ENCODE measurements around the gene PNMA1. TPM values are rescaled to one million over a fixed set of nuclear protein-coding genes. Genes with fewer than 3 reads are reported as not detected.

Gene PNMA1
- total RNA-seq, 2 donors from 2014 or later = 42.0 to 53.7 TPM

DNA sequence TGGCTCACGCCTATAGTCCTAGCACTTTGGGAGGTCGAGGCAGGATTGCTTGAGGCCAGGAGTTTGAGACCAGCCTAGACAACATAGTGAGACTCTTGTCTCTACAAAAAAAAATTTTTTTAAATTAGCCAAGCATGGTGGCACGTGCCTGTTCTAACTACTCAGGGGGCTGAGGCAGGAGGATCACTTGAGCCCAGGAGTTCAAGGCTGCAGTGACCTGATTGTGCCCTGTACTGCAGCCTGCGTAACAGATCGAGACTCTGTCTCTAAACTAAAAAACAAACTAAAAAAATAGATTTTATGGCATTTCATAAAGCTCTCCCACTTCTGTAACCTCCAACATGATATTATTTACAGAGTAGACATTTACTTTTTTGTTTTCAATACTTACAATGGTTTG is 29.6 kb downstream of the PNMA1 start:
- H3K4me3 Mint-ChIP-seq = no peak overlapping the region
- no peaks in the 10 kb centered on the region for H3K9me3 ChIP-seq (ENCODE audit: control insufficient read depth, low read length, poor library complexity, severe bottlenecking)
- H3K36me3 Mint-ChIP-seq (ENCODE audit: low read depth) = peaks cover 2% of the 10 kb centered on the region
- DNase-seq (no peak), ATAC-seq (no peak)
- no peaks in the 10 kb centered on the region for H3K27me3 Mint-ChIP-seq
- H3K4me1 Mint-ChIP-seq = no peaks in the 10 kb centered on the region
- H3K27ac Mint-ChIP-seq = no peak overlapping the region

DNA sequence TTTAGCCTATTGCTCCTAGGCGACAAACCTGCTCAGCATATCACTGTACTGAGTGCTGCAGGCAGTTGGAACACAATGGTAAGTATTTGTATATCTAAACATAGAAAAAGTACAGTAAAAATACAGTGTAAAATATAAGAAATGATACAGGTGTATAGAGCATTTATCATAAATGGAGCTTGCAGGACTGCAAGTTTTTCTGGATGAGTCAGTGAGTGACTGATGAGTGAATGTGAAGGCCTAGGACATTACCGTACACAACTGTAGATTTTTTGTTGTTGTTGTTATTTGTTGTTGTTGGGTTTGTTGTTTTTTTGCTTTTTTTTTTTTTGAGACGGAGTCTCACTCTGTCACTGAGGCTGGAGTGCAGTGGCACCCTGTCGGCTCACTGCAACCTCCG is 33.4 kb downstream of the PNMA1 start:
- Mint-ChIP-seq H3K27me3 (no peaks in the 10 kb centered on the region), H3K4me3 (no peak overlapping the region), H3K4me1 (peaks cover 2% of the 10 kb centered on the region), H3K36me3 (ENCODE audit: low read depth) (peaks cover 2% of the 10 kb centered on the region), H3K27ac (no peak overlapping the region)
- ATAC-seq (no peak), DNase-seq (no peak)
- H3K9me3 ChIP-seq (ENCODE audit: control insufficient read depth, low read length, poor library complexity, severe bottlenecking) = no peaks in the 10 kb centered on the region

DNA sequence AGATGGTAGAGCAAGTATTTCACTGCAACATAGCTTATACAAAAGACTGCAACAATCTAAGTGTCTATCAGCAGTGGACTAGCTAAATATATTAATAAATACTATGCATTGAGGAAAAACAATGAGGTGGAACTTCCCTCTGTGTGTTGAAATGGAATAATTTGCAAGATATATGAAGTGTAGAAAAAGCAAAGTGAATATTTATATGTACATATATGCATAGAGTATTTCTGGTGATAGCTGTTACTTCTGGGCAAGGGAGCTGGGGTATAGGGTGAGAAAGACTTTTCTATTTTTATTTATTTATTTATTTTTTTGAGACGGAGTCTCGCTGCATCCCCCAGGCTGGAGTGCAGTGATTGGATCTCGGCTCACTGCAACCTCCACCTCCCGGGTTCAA is 35.5 kb downstream of the PNMA1 start:
- Mint-ChIP-seq H3K4me3 (no peak overlapping the region), H3K36me3 (ENCODE audit: low read depth) (no peaks in the 10 kb centered on the region), H3K27me3 (no peaks in the 10 kb centered on the region), H3K4me1 (peaks cover 2% of the 10 kb centered on the region), H3K27ac (no peak overlapping the region)
- H3K9me3 ChIP-seq (ENCODE audit: control insufficient read depth, low read length, poor library complexity, severe bottlenecking) = no peaks in the 10 kb centered on the region
- ATAC-seq (no peak), DNase-seq (no peak)

- H3K4me3 Mint-ChIP-seq = no peak overlapping the region
- peaks cover 2% of the 10 kb centered on the region for H3K4me1 Mint-ChIP-seq
- no peaks in the 10 kb centered on the region for H3K27me3 Mint-ChIP-seq
- no peak for DNase-seq
- no peaks in the 10 kb centered on the region for H3K36me3 Mint-ChIP-seq (ENCODE audit: low read depth)
- no peak for ATAC-seq
- H3K27ac Mint-ChIP-seq = no peak overlapping the region
- H3K9me3 ChIP-seq (ENCODE audit: control insufficient read depth, low read length, poor library complexity, severe bottlenecking) = no peaks in the 10 kb centered on the region
These were observed 39.2 kb downstream of the PNMA1 start for GRCh38 chr14:73674986-73675385.

GRCh38 chr14:73667854-73668253 is 46.3 kb downstream of the PNMA1 start:
- no peak for DNase-seq
- Mint-ChIP-seq H3K4me1 (peaks cover 2% of the 10 kb centered on the region), H3K27me3 (no peaks in the 10 kb centered on the region), H3K36me3 (ENCODE audit: low read depth) (peaks cover 6% of the 10 kb centered on the region), H3K27ac (no peak overlapping the region), H3K4me3 (no peak overlapping the region)
- no peak for ATAC-seq
- H3K9me3 ChIP-seq (ENCODE audit: control insufficient read depth, low read length, poor library complexity, severe bottlenecking) = no peaks in the 10 kb centered on the region

DNA sequence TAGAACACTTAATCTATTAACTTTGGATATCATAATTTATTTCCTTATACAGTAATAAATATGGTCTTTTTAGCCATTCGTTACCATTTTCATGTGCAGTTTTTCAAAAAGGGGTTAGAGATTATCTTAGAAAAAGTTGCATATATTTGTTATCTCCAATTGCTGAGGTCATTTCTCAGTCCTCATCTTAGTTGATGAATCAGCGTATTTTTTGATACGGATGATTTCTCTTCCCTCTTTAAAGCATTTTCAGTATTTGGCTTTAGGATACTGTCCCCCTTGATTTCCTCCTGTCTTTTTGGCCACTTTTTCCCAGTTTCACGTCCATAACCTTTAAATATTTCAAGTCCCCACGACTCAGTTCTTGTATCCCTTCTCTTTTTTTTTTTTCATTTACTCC is 47.6 kb downstream of the PNMA1 start:
- ATAC-seq = no peak
- Mint-ChIP-seq H3K4me3 (no peak overlapping the region), H3K36me3 (ENCODE audit: low read depth) (peaks cover 11% of the 10 kb centered on the region), H3K27ac (no peak overlapping the region), H3K4me1 (peaks cover 4% of the 10 kb centered on the region), H3K27me3 (no peaks in the 10 kb centered on the region)
- no peaks in the 10 kb centered on the region for H3K9me3 ChIP-seq (ENCODE audit: control insufficient read depth, low read length, poor library complexity, severe bottlenecking)
- no peak for DNase-seq

DNA sequence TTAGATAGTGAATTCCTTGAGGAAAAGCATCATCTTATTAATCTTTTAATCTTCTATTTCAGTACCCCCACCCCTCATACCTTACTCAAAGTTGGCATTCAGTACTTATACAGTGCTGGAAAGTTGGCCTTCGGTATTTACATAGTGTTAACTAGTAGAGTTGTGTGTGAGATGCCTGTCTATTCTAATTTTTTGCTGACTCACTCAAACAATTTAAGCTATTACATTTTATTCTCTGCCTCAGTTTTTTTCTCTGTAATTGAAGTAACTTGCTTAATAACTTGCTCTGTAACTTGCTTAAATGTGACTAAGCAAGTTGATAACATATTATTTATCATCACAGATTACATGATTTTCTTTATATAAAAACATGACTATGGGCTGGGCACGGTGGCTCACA is 49.1 kb downstream of the PNMA1 start:
- ATAC-seq (no peak), DNase-seq (no peak)
- Mint-ChIP-seq H3K27ac (no peak overlapping the region), H3K36me3 (ENCODE audit: low read depth) (peaks cover 11% of the 10 kb centered on the region), H3K4me3 (no peak overlapping the region), H3K4me1 (peaks cover 4% of the 10 kb centered on the region), H3K27me3 (no peaks in the 10 kb centered on the region)
- no peaks in the 10 kb centered on the region for H3K9me3 ChIP-seq (ENCODE audit: control insufficient read depth, low read length, poor library complexity, severe bottlenecking)

DNA sequence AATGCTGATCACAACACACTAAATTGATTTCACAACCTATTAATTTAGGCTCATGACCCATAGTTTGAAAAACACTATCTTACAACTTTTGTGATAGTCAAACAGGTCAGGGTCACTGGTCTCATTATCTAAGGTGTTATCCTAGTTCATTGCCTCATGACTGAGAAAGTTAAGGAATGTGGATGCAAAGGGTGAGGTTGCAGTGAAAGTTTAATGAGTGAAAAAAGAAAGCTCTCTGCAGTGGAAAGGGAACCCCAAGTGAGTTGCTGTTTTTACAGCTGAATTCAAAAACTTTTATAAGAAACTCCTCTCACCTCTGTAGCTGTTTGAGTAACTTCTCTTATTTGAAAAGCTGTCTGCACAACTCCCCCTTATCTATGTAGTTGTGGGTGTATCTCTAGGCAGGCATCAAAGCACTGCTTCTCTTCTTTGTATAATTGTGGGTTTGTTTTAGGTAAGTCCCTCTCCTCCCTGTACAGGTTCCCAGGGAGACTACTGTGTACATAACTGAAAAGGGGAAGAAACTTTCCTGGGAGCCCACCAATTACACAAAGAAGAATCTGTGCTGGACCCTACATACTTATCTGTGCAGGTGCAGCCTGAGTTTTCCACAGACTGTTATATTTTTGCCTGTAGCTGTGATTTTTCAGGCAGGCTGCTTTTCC is 50.5 kb downstream of the PNMA1 start:
- Mint-ChIP-seq H3K36me3 (ENCODE audit: low read depth) (peaks cover 11% of the 10 kb centered on the region), H3K4me1 (peaks cover 4% of the 10 kb centered on the region), H3K4me3 (no peak overlapping the region), H3K27me3 (no peaks in the 10 kb centered on the region), H3K27ac (no peak overlapping the region)
- no peak for ATAC-seq
- no peaks in the 10 kb centered on the region for H3K9me3 ChIP-seq (ENCODE audit: control insufficient read depth, low read length, poor library complexity, severe bottlenecking)
- DNase-seq = no peak

- no peak for ATAC-seq
- Mint-ChIP-seq H3K4me1 (peaks cover 4% of the 10 kb centered on the region), H3K27me3 (no peaks in the 10 kb centered on the region), H3K27ac (no peak overlapping the region), H3K36me3 (ENCODE audit: low read depth) (peaks cover 7% of the 10 kb centered on the region), H3K4me3 (no peak overlapping the region)
- DNase-seq = no peak
- no peaks in the 10 kb centered on the region for H3K9me3 ChIP-seq (ENCODE audit: control insufficient read depth, low read length, poor library complexity, severe bottlenecking)
These were observed 51.7 kb downstream of the PNMA1 start for GRCh38 chr14:73662487-73662943.

DNA sequence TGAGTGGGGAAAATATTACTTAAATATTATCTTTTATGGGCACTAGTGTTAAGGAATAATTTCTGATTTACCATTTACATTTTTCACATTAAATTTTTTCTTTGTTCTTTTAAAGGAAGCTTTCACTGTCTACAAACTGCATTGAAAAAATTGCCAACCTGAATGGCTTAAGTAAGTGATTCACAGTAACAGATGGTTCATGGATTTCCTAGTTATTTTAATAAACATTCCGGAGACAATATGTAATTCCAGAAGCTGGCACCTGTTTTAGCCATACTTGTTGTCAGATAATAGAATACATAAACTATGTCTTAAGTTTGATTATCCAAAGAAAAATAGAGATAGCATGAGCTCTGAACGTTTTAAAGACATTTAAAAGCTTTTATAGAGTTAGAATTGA is 52.3 kb downstream of the PNMA1 start:
- H3K27me3 Mint-ChIP-seq = no peaks in the 10 kb centered on the region
- no peak for DNase-seq
- no peak overlapping the region for H3K4me3 Mint-ChIP-seq
- no peak overlapping the region for H3K27ac Mint-ChIP-seq
- peaks cover 4% of the 10 kb centered on the region for H3K4me1 Mint-ChIP-seq
- peaks cover 7% of the 10 kb centered on the region for H3K36me3 Mint-ChIP-seq (ENCODE audit: low read depth)
- no peaks in the 10 kb centered on the region for H3K9me3 ChIP-seq (ENCODE audit: control insufficient read depth, low read length, poor library complexity, severe bottlenecking)
- ATAC-seq = no peak

Other genes starting within 250 kb of the PNMA1 start
- 10 to 100 TPM; 25.1 to 31.7 TPM for gene RIOX1, start 223.5 kb downstream of the PNMA1 start, total RNA-seq
- gene ACOT1, start 177.2 kb downstream of the PNMA1 start, total RNA-seq = 1 to 10 TPM; 2.2 to 3.6 TPM
- under 1 TPM in 1 of 2 donors, not detected in 1; 0.07 TPM for gene HEATR4, start 155.4 kb downstream of the PNMA1 start, total RNA-seq
- gene ACOT2, start 145.2 kb downstream of the PNMA1 start, total RNA-seq = 10 to 100 TPM; 11.1 to 16.1 TPM
- gene ACOT4, start 122.5 kb downstream of the PNMA1 start, total RNA-seq = 1 to 10 TPM in 1 of 2 donors, under 1 TPM in 1; 0.65 to 1.1 TPM
- gene ACOT6, start 101.9 kb downstream of the PNMA1 start, total RNA-seq = not detected
- gene DNAL1, start 69.4 kb downstream of the PNMA1 start, total RNA-seq = 1 to 10 TPM; 5.4 to 6.1 TPM
- gene PTGR2, start 137.4 kb upstream of the PNMA1 start, total RNA-seq = 1 to 10 TPM; 1.3 to 1.4 TPM
- 10 to 100 TPM; 92.7 to 97.8 TPM for gene ZNF410, start 172.5 kb upstream of the PNMA1 start, total RNA-seq
- 1 to 10 TPM; 3.3 to 3.4 TPM for gene FAM161B, start 235.7 kb upstream of the PNMA1 start, total RNA-seq
- 10 to 100 TPM; 28.0 to 29.6 TPM for gene COQ6, start 235.9 kb upstream of the PNMA1 start, total RNA-seq

Measured in T-helper 17 cell (primary cell).